Stimulated activated naive B cell treated with anti-CD40 and anti-IgM and Interleukin-4, amounts not matched to agents 10 μg/mL and 1 μg/mL and 100 μg/mL, for 72 hours (primary cell): Measurements from ENCODE around the gene ANKRD23.

Experiments
- ATAC-seq, 2 donors: fragments of 150-1000 bp; cut with Tn5 transposase; replicated peaks; 2 replicates each; pipeline ENCODE4 v1.10.0; 2021; ENCODE audit warnings: moderate library complexity in 1 of 2
- DNase-seq: peaks from one replicate; pipeline ENCODE4 v3.0.0; 2021
- H3K27ac Mint-ChIP-seq: one replicate; pipeline ENCODE4 v1.8.0; 2022; ENCODE audit warnings: mild to moderate bottlenecking, mixed read lengths
- H3K27me3 Mint-ChIP-seq, 2 donors: one replicate each; pipeline ENCODE4 v1.8.0; 2022; ENCODE audit warnings: mixed read lengths in 2 of 2
- H3K36me3 Mint-ChIP-seq, 2 donors: one replicate each; pipeline ENCODE4 v1.8.0; 2022; ENCODE audit warnings: mixed read lengths in 2 of 2, mild to moderate bottlenecking in 1 of 2
- H3K4me1 Mint-ChIP-seq, 2 donors: one replicate each; pipeline ENCODE4 v1.8.0; 2022; ENCODE audit warnings: mixed read lengths in 2 of 2, mild to moderate bottlenecking in 1 of 2
- H3K4me3 Mint-ChIP-seq, 2 donors: one replicate each; pipeline ENCODE4 v1.8.0; 2022; ENCODE audit warnings: mild to moderate bottlenecking in 2 of 2, mixed read lengths in 2 of 2, moderate library complexity in 1 of 2
- H3K9me3 Mint-ChIP-seq, 2 donors: one replicate each; pipeline ENCODE4 v1.8.0; 2022; ENCODE audit warnings: mixed read lengths in 2 of 2, mild to moderate bottlenecking in 1 of 2

ANKRD23 gene

GRCh38 chr2:96870626-96871255 is 26.9 kb upstream of the ANKRD23 start:
- peak overlapping the region; percentile 93 for H3K27ac Mint-ChIP-seq
- H3K4me1 Mint-ChIP-seq = peaks cover 46 to 67% of the 10 kb centered on the region in 2 donors
- no peaks in the 10 kb centered on the region for H3K9me3 Mint-ChIP-seq
- H3K27me3 Mint-ChIP-seq = peaks cover 0 to 18% of the 10 kb centered on the region in 2 donors
- H3K4me3 Mint-ChIP-seq = peak overlapping the region; percentile 79 to 89
- H3K36me3 Mint-ChIP-seq = peaks cover 16 to 27% of the 10 kb centered on the region in 2 donors
- ATAC-seq (peak in 1 of 2 donors; percentile 20), DNase-seq (peak; percentile 45)

GRCh38 chr2:96869822-96870625 is 26.2 kb upstream of the ANKRD23 start, which contains the start of gene SEMA4C:
TSS of gene SEMA4C (minus strand) at chr2:96870080. CDS start at chr2:96867886, 2,194 bp downstream.
- ATAC-seq (peak; percentile 6 to 13), DNase-seq (peak; percentile 49)
- no peaks in the 10 kb centered on the region for H3K9me3 Mint-ChIP-seq
- peaks cover 23 to 34% of the 10 kb centered on the region in 2 donors for H3K36me3 Mint-ChIP-seq
- peaks cover 42 to 60% of the 10 kb centered on the region in 2 donors for H3K4me1 Mint-ChIP-seq
- peak within 1 kb of the TSS; percentile 93 for H3K27ac Mint-ChIP-seq
- H3K27me3 Mint-ChIP-seq = peaks cover 0 to 23% of the 10 kb centered on the region in 2 donors
- H3K4me3 Mint-ChIP-seq = peak within 1 kb of the TSS; percentile 80 to 89

- ATAC-seq (peak in 1 of 2 donors; percentile 3), DNase-seq (no peak)
- no peak overlapping the region for H3K27ac Mint-ChIP-seq
- H3K27me3 Mint-ChIP-seq = peaks cover 0 to 23% of the 10 kb centered on the region in 2 donors
- H3K4me3 Mint-ChIP-seq = peak overlapping the region; percentile 80 to 89
- H3K9me3 Mint-ChIP-seq = no peaks in the 10 kb centered on the region
- peaks cover 37 to 53% of the 10 kb centered on the region in 2 donors for H3K4me1 Mint-ChIP-seq
- H3K36me3 Mint-ChIP-seq = peaks cover 29 to 41% of the 10 kb centered on the region in 2 donors
Observed at GRCh38 chr2:96869281-96869821, 25.5 kb upstream of the ANKRD23 start.

GRCh38 chr2:96868555-96869280 is 24.9 kb upstream of the ANKRD23 start:
- Mint-ChIP-seq H3K4me3 (peak overlapping the region; percentile 80 to 85), H3K27ac (peak overlapping the region; percentile 88), H3K9me3 (no peaks in the 10 kb centered on the region), H3K27me3 (peaks cover 0 to 23% of the 10 kb centered on the region in 2 donors), H3K4me1 (peaks cover 32 to 47% of the 10 kb centered on the region in 2 donors), H3K36me3 (peaks cover 31 to 42% of the 10 kb centered on the region in 2 donors)
- DNase-seq (peak; percentile 41), ATAC-seq (peak; percentile 40 to 42)

- no peak for DNase-seq
- Mint-ChIP-seq H3K27ac (peak overlapping the region; percentile 88), H3K36me3 (peaks cover 39 to 47% of the 10 kb centered on the region in 2 donors), H3K27me3 (peaks cover 0 to 29% of the 10 kb centered on the region in 2 donors), H3K9me3 (no peaks in the 10 kb centered on the region), H3K4me1 (peaks cover 27 to 39% of the 10 kb centered on the region in 2 donors), H3K4me3 (peak overlapping the region; percentile 80 to 85)
- ATAC-seq = peak; percentile 4 to 17
Observed at GRCh38 chr2:96867756-96868554, 24.1 kb upstream of the ANKRD23 start.

GRCh38 chr2:96866986-96867755 is 23.4 kb upstream of the ANKRD23 start:
- DNase-seq (no peak), ATAC-seq (no peak)
- Mint-ChIP-seq H3K27ac (peak overlapping the region; percentile 88), H3K4me3 (peak overlapping the region; percentile 80 to 85), H3K9me3 (no peaks in the 10 kb centered on the region), H3K4me1 (peaks cover 24 to 31% of the 10 kb centered on the region in 2 donors), H3K36me3 (peaks cover 40 to 51% of the 10 kb centered on the region in 2 donors), H3K27me3 (peaks cover 0 to 29% of the 10 kb centered on the region in 2 donors)

GRCh38 chr2:96866586-96866985 is 22.8 kb upstream of the ANKRD23 start:
- H3K36me3 Mint-ChIP-seq = peaks cover 45 to 57% of the 10 kb centered on the region in 2 donors
- peaks cover 0 to 29% of the 10 kb centered on the region in 2 donors for H3K27me3 Mint-ChIP-seq
- DNase-seq (no peak), ATAC-seq (no peak)
- peaks cover 24 to 31% of the 10 kb centered on the region in 2 donors for H3K4me1 Mint-ChIP-seq
- peak overlapping the region; percentile 9 for H3K27ac Mint-ChIP-seq
- H3K4me3 Mint-ChIP-seq = peak overlapping the region; percentile 22 to 32
- no peaks in the 10 kb centered on the region for H3K9me3 Mint-ChIP-seq

GRCh38 chr2:96866149-96866548 is 22.3 kb upstream of the ANKRD23 start:
- peaks cover 24 to 33% of the 10 kb centered on the region in 2 donors for H3K4me1 Mint-ChIP-seq
- H3K27me3 Mint-ChIP-seq = peaks cover 0 to 29% of the 10 kb centered on the region in 2 donors
- DNase-seq (no peak), ATAC-seq (no peak)
- no peak overlapping the region for H3K27ac Mint-ChIP-seq
- H3K9me3 Mint-ChIP-seq = no peaks in the 10 kb centered on the region
- H3K36me3 Mint-ChIP-seq = peaks cover 49 to 61% of the 10 kb centered on the region in 2 donors
- H3K4me3 Mint-ChIP-seq = no peak overlapping the region

GRCh38 chr2:96865654-96866053 is 21.8 kb upstream of the ANKRD23 start:
- Mint-ChIP-seq H3K4me3 (peak overlapping the region in 1 of 2 donors; percentile 12), H3K27ac (peak overlapping the region; percentile 25)
- no peak for DNase-seq

GRCh38 chr2:96864343-96865091 is 20.7 kb upstream of the ANKRD23 start:
- ATAC-seq = no peak

More at GRCh38 chr2:96865654-96866053, 21.8 kb upstream of the ANKRD23 start:
- H3K9me3 Mint-ChIP-seq = no peaks in the 10 kb centered on the region
- H3K27me3 Mint-ChIP-seq = peaks cover 0 to 29% of the 10 kb centered on the region in 2 donors
- peaks cover 20 to 28% of the 10 kb centered on the region in 2 donors for H3K4me1 Mint-ChIP-seq
- no peak for ATAC-seq
- H3K36me3 Mint-ChIP-seq = peaks cover 54 to 64% of the 10 kb centered on the region in 2 donors

GRCh38 chr2:96863575-96864342 is 19.9 kb upstream of the ANKRD23 start:
- Mint-ChIP-seq H3K4me1 (peaks cover 28 to 41% of the 10 kb centered on the region in 2 donors), H3K36me3 (peaks cover 61 to 70% of the 10 kb centered on the region in 2 donors), H3K27ac (no peak overlapping the region), H3K4me3 (no peak overlapping the region), H3K27me3 (peaks cover 0 to 29% of the 10 kb centered on the region in 2 donors), H3K9me3 (no peaks in the 10 kb centered on the region)
- no peak for ATAC-seq
- DNase-seq = no peak

More at GRCh38 chr2:96864343-96865091, 20.7 kb upstream of the ANKRD23 start:
- Mint-ChIP-seq H3K27ac (no peak overlapping the region), H3K27me3 (peaks cover 0 to 29% of the 10 kb centered on the region in 2 donors), H3K9me3 (no peaks in the 10 kb centered on the region), H3K4me1 (peaks cover 21 to 34% of the 10 kb centered on the region in 2 donors), H3K36me3 (peaks cover 61 to 70% of the 10 kb centered on the region in 2 donors), H3K4me3 (no peak overlapping the region)
- no peak for DNase-seq
